ENCODE data around the gene PRKACA.

DNA sequence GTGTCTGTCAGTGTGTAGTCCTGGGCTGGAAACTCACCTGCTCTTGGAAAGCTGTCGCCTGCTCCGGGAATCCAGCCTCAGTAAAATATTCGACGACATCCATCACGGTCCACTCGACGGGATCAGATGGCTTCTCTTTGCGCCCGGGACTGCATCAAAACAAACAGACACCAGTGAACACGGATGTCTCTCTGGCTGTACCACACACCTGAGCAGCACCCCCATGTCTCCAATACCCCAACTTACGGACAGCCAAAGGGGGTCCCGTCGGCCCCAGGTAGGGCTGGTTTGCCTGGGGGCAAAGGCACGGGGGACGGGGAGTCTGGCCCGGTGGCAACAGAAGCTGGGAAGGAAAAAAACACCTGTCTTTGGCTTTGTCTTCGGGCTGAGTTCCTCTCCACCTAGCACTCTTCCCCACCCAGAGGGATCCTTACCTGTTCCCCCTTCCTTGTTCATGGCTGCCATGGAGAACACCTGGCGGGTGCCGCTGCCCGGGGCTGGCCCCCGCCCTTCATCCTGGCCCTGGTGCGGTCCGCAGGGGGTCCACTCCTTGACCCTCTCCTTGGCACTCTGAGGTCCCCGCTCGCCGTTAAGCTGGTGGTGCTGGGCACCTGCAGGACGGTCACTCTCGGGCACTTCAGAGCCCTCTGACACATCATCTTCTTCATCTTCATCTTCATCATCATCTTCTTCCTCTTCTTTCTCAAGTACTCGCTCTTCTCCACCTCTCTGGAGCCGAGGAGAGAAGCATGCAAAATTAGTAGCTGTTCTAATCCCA, 28.7 kb downstream of the PRKACA start:
- TF ChIP-seq, protein P1, sequence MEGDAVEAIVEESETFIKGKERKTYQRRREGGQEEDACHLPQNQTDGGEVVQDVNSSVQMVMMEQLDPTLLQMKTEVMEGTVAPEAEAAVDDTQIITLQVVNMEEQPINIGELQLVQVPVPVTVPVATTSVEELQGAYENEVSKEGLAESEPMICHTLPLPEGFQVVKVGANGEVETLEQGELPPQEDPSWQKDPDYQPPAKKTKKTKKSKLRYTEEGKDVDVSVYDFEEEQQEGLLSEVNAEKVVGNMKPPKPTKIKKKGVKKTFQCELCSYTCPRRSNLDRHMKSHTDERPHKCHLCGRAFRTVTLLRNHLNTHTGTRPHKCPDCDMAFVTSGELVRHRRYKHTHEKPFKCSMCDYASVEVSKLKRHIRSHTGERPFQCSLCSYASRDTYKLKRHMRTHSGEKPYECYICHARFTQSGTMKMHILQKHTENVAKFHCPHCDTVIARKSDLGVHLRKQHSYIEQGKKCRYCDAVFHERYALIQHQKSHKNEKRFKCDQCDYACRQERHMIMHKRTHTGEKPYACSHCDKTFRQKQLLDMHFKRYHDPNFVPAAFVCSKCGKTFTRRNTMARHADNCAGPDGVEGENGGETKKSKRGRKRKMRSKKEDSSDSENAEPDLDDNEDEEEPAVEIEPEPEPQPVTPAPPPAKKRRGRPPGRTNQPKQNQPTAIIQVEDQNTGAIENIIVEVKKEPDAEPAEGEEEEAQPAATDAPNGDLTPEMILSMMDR (IDR thresholded peaks at IDR 0.05; ENCODE audit: extremely low read depth in 1 of 2, insufficient read depth in 1 of 2, low read depth in 1 of 2, low read length in 2 of 2): no peak
- no peak for TF ChIP-seq POLR2A (IDR thresholded peaks at IDR 0.05; ENCODE audit: low read depth, low read length)

Data from endothelial cell of umbilical vein (primary cell).